Vagina (tissue), 2 donors: ENCODE results near the gene STRN. TPM values are rescaled to one million over a fixed set of nuclear protein-coding genes. Genes with fewer than 3 reads are reported as not detected.

Experiments
- DNase-seq, 2 donors: peaks; one replicate each; pipeline ENCODE4 v3.0.0-alpha.2; 2017; ENCODE audit errors: extremely low spot score in 2 of 2
- H3K27ac ChIP-seq: fragments of 200-600 bp; sonication (generic); one replicate; pipeline ENCODE4 v1.5.1; 2019
- H3K27me3 ChIP-seq: fragments of 200-600 bp; sonication (generic); one replicate; pipeline ENCODE4 v1.5.1; 2019
- H3K36me3 ChIP-seq, 2 donors: fragments of 200-600 bp; sonication (generic); one replicate each; pipeline ENCODE4 v1.5.1; 2017 to 2019
- H3K4me1 ChIP-seq: fragments of 200-600 bp; sonication (generic); one replicate; pipeline ENCODE4 v1.5.1; 2019
- H3K4me3 ChIP-seq, 2 donors: fragments of 200-600 bp; sonication (generic); 1 replicate in 1 of 2; 2 replicates in 1 of 2; pipeline ENCODE4 v1.5.1; 2016 to 2019
- H3K9me3 ChIP-seq: fragments of 200-600 bp; sonication (generic); one replicate; pipeline ENCODE4 v1.5.1; 2019
- POLR2A ChIP-seq, 2 donors: fragments of 450-650 bp; IDR thresholded peaks; one replicate each; pipeline ENCODE4 v1.6.1; 2017; ENCODE audit warnings: antibody characterized with exemption in 2 of 2, mild to moderate bottlenecking in 2 of 2, moderate library complexity in 2 of 2
- POLR2AphosphoS5 ChIP-seq, 2 donors: sonication (generic); formaldehyde crosslinking; IDR thresholded peaks; one replicate each; pipeline ENCODE4 v1.9.0; 2017; ENCODE audit warnings: antibody characterized with exemption in 2 of 2, mild to moderate bottlenecking in 2 of 2, low read depth in 1 of 2; ENCODE audit not compliant: insufficient read depth in 1 of 2
- intact Hi-C: fragments of 100-400 bp; cut with DNase I; formaldehyde crosslinking; loops from one replicate; pipeline ENCODE4 v1.15.1; 2023
- total RNA-seq: library from RNA; depleted of rRNA; stranded (reverse); fragments of >200 nt; gene quantifications from one replicate; pipeline ENCODE4 v1.2.3, GENCODE V29; 2016
- TF ChIP-seq, protein P1 (sequence below), 3 experiments: fragments of 450-650 bp in 2 of 3; fragments of 200-600 bp in 1 of 3; sonication (generic) in 1 of 3; IDR thresholded peaks; one replicate each; pipeline ENCODE4 v1.5.1; 2017 to 2019; ENCODE audit warnings: antibody characterized with exemption in 3 of 3, mild to moderate bottlenecking in 2 of 3, moderate library complexity in 2 of 3

STRN gene
- total RNA-seq, 1 donor from 2014 or later: 19.4 TPM

DNA sequence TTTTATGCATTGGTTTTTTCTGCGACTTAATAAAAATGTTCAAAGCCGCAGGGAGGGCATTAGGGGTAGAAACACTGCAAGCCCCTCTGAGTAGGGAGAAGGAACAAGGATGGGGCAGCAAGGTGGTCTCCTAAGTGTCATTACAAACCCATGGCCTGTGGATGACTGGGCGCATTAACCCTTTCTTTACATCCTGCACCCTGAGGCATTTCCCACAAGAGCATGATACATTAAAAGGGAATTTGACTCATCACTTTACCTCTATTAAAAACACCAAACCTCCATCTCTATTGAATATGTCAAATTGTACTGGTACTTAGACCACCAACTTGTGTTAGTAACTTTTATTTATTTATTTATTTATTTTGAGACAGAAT is 157.3 kb downstream of the STRN start:
- DNase-seq: no peak
- Histone ChIP-seq H3K27ac (no peak overlapping the region), H3K9me3 (no peaks in the 10 kb centered on the region), H3K27me3 (no peaks in the 10 kb centered on the region), H3K36me3 (no peaks in the 10 kb centered on the region), H3K4me3 (no peak overlapping the region), H3K4me1 (no peaks in the 10 kb centered on the region)
- no peak for TF ChIP-seq POLR2AphosphoS5 (IDR thresholded peaks at IDR 0.05; ENCODE audit: insufficient read depth in 1 of 2, low read depth in 1 of 2)
- no peak for TF ChIP-seq POLR2A (IDR thresholded peaks at IDR 0.05)
- TF ChIP-seq, protein P1, sequence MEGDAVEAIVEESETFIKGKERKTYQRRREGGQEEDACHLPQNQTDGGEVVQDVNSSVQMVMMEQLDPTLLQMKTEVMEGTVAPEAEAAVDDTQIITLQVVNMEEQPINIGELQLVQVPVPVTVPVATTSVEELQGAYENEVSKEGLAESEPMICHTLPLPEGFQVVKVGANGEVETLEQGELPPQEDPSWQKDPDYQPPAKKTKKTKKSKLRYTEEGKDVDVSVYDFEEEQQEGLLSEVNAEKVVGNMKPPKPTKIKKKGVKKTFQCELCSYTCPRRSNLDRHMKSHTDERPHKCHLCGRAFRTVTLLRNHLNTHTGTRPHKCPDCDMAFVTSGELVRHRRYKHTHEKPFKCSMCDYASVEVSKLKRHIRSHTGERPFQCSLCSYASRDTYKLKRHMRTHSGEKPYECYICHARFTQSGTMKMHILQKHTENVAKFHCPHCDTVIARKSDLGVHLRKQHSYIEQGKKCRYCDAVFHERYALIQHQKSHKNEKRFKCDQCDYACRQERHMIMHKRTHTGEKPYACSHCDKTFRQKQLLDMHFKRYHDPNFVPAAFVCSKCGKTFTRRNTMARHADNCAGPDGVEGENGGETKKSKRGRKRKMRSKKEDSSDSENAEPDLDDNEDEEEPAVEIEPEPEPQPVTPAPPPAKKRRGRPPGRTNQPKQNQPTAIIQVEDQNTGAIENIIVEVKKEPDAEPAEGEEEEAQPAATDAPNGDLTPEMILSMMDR (IDR thresholded peaks at IDR 0.05): no peak
- intact Hi-C loops: no loop called here

DNA sequence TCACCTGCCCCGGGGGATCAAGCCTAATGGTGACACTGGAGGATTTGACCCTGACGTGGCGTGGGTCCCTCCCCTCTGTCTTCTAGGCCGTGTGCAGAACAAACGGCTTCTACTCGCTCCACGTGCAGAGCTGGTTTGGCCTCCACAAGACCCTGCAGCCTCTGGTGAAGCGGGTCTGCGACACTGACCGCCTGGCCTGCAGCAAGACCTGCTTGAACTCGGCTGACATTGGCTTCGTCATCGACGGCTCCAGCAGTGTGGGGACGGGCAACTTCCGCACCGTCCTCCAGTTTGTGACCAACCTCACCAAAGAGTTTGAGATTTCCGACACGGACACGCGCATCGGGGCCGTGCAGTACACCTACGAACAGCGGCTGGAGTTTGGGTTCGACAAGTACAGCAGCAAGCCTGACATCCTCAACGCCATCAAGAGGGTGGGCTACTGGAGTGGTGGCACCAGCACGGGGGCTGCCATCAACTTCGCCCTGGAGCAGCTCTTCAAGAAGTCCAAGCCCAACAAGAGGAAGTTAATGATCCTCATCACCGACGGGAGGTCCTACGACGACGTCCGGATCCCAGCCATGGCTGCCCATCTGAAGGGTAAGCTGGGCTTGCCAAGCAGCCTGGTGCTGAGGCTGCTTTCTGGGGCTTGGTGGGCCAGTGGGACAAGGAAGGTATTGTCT is 157.8 kb downstream of the STRN start:
- H3K27me3 ChIP-seq: no peaks in the 10 kb centered on the region
- H3K4me1 ChIP-seq: no peaks in the 10 kb centered on the region
- no peak for DNase-seq
- no peak overlapping the region for H3K4me3 ChIP-seq
- TF ChIP-seq, protein P1 (IDR thresholded peaks at IDR 0.05): no peak
- no peak for TF ChIP-seq POLR2A (IDR thresholded peaks at IDR 0.05)
- no peak for TF ChIP-seq POLR2AphosphoS5 (IDR thresholded peaks at IDR 0.05; ENCODE audit: insufficient read depth in 1 of 2, low read depth in 1 of 2)
- intact Hi-C loops: no loop called here
- H3K36me3 ChIP-seq: no peaks in the 10 kb centered on the region
- H3K27ac ChIP-seq: no peak overlapping the region
- H3K9me3 ChIP-seq: no peaks in the 10 kb centered on the region

DNA sequence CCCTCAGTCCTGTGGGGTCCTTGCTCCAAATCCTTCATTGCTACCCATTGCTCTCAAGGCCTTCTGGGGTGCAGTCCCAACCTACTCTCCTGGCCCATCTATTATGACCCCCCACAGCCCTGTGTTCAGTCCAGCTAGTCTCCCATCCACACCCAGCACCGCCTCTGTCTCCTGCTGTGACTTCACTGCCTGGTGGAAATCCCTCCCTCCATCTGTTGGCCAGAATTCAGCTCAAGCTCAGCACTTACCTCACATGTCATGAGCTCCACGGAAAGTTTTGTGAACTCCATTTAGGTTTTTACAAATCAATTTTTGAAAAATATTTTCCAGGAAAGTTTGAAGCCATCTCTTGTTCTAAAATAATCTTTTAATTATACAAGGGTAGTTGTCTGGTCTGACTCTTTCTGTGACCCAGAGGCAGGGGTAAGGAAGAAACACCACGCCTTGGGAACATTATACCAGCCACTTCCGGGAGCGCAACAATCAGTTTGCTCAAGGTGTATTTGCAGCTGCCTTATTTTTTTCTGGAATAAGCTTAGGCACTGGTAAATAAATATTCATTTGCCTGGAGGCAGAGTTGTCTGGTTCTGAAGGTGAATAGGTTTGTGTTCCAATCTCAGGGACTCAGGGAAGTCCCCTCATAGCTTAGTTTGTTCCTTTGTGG is 159.0 kb downstream of the STRN start:
- Histone ChIP-seq H3K9me3 (no peaks in the 10 kb centered on the region), H3K27me3 (no peaks in the 10 kb centered on the region), H3K36me3 (no peaks in the 10 kb centered on the region), H3K27ac (no peak overlapping the region), H3K4me3 (no peak overlapping the region), H3K4me1 (no peaks in the 10 kb centered on the region)
- intact Hi-C loops: no loop called here
- no peak for DNase-seq
- TF ChIP-seq POLR2AphosphoS5 (IDR thresholded peaks at IDR 0.05; ENCODE audit: insufficient read depth in 1 of 2, low read depth in 1 of 2): no peak
- TF ChIP-seq, protein P1 (IDR thresholded peaks at IDR 0.05): no peak
- TF ChIP-seq POLR2A (IDR thresholded peaks at IDR 0.05): no peak

DNA sequence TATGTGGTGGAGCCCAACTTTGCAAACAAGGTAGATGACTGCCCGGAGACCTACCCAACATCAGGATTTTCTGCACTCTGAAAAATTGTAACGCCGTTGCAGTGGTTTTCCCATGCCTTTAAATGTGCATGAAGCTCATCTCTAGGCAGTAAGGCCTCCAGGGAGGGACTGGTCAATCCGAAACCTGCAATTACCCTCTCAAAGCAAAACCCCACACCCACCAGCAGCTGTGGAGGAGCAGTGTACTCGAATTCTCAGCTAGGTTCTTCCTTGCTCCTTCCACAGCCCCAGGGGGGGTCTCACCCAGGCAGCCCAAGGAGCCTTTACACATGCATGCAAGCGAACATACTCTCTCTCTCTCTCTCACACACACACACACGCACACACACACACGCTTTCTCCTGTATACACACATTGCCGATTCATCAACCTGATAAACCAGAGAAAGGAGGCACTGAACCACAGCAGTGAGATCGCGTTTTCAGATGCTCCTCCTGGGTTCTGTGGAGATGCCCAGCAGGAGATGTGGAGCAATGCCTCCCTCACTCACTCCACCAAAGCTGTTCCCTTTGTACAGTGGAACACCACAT is 160.6 kb downstream of the STRN start:
- H3K27me3 ChIP-seq: no peaks in the 10 kb centered on the region
- no peaks in the 10 kb centered on the region for H3K9me3 ChIP-seq
- intact Hi-C loops: no loop called here
- H3K36me3 ChIP-seq: no peaks in the 10 kb centered on the region
- TF ChIP-seq, protein P1 (IDR thresholded peaks at IDR 0.05): no peak
- no peak for TF ChIP-seq POLR2AphosphoS5 (IDR thresholded peaks at IDR 0.05; ENCODE audit: insufficient read depth in 1 of 2, low read depth in 1 of 2)
- no peak for TF ChIP-seq POLR2A (IDR thresholded peaks at IDR 0.05)
- H3K4me3 ChIP-seq: no peak overlapping the region
- H3K4me1 ChIP-seq: no peaks in the 10 kb centered on the region
- no peak for DNase-seq
- H3K27ac ChIP-seq: no peak overlapping the region

DNA sequence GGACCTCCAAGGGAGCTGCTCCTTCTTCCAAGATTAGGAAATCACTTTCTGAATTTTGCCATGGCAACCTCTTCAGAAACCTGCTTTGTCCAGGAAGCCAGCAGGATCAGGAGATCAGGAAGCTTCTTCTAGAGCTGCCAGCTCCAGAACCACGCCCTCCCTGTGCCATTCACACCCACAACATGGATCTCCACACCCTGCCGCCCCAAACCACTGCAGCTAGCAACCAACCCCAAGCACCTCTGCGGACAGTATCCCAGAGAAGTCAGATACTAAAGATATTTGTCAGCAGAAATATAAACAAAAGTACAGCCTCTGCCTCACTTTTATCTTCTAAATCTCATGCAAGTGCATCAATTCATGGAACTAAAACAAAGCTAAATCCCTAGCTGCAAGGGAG is 163.4 kb downstream of the STRN start:
- intact Hi-C loops: no loop called here
- DNase-seq: no peak
- H3K4me3 ChIP-seq: no peak overlapping the region
- no peak for TF ChIP-seq POLR2A (IDR thresholded peaks at IDR 0.05)
- TF ChIP-seq, protein P1 (IDR thresholded peaks at IDR 0.05): no peak
- TF ChIP-seq POLR2AphosphoS5 (IDR thresholded peaks at IDR 0.05; ENCODE audit: insufficient read depth in 1 of 2, low read depth in 1 of 2): no peak
- no peaks in the 10 kb centered on the region for H3K36me3 ChIP-seq
- no peak overlapping the region for H3K27ac ChIP-seq
- no peaks in the 10 kb centered on the region for H3K4me1 ChIP-seq
- no peaks in the 10 kb centered on the region for H3K27me3 ChIP-seq
- H3K9me3 ChIP-seq: no peaks in the 10 kb centered on the region
